Colonic mucosa (tissue), 4 donors: ENCODE results near the gene FAM20A. TPM values are rescaled to one million over a fixed set of nuclear protein-coding genes. Genes with fewer than 3 reads are reported as not detected.

ENCODE experiments used
- DNase-seq: peaks from one replicate; pipeline ENCODE4 v3.0.0-alpha.2; 2020
- H3K27ac ChIP-seq: fragments of 200-600 bp; one replicate; pipeline ENCODE4 v1.8.0; 2021
- H3K27me3 ChIP-seq: fragments of 200-600 bp; one replicate; pipeline ENCODE4 v1.8.0; 2021
- H3K36me3 ChIP-seq: fragments of 200-600 bp; one replicate; pipeline ENCODE4 v1.8.0; 2021
- H3K4me1 ChIP-seq: fragments of 200-600 bp; one replicate; pipeline ENCODE4 v1.8.0; 2021; ENCODE audit warnings: mild to moderate bottlenecking
- H3K4me3 ChIP-seq: fragments of 200-600 bp; one replicate; pipeline ENCODE4 v1.8.0; 2021
- H3K9ac ChIP-seq, 2 donors: one replicate each; pipeline ENCODE4 v1.7.0; 2013; ENCODE audit warnings: control low read depth in 2 of 2, low read depth in 2 of 2, low read length in 2 of 2
- H3K9me3 ChIP-seq: fragments of 200-600 bp; one replicate; pipeline ENCODE4 v1.8.0; 2021
- CTCF ChIP-seq: fragments of 200-600 bp; IDR thresholded peaks from one replicate; pipeline ENCODE4 v1.8.0; 2022; ENCODE audit warnings: antibody characterized with exemption, mild to moderate bottlenecking
- intact Hi-C: fragments of 100-400 bp; cut with DNase I; formaldehyde crosslinking; loops from one replicate; pipeline ENCODE4 v1.14.1; 2022
- total RNA-seq, 2 donors: library from RNA; stranded (reverse); fragmentation: NEBNext Ultra II Directional in 1 of 2; extraction: Animal tissue kit (Norgen Biotek cat#: 25700) in 1 of 2; gene quantifications; one replicate each; pipeline ENCODE4 v1.2.1, GENCODE V29; 2021
- donor health status: healthy.
- donor health status: DM: no; HTN: no; CAD: no.
- donor health status: DM: no; HTN: no; CAD: no.

Gene FAM20A
- total RNA-seq, 2 donors from 2014 or later = 0.72 to 4.1 TPM

- TF ChIP-seq CTCF = no peak
- Histone ChIP-seq H3K9me3 (no peaks in the 10 kb centered on the region), H3K27ac (peak overlapping the region; percentile 29), H3K4me3 (no peak overlapping the region), H3K36me3 (no peaks in the 10 kb centered on the region), H3K4me1 (no peaks in the 10 kb centered on the region), H3K9ac (no peak overlapping the region), H3K27me3 (peaks cover 22% of the 10 kb centered on the region)
- DNase-seq = no peak
- intact Hi-C loops = no loop called here
Measured at GRCh38 chr17:68602289-68602688, 1.1 kb upstream of the FAM20A start.

GRCh38 chr17:68601565-68602288 lies 560 bp upstream of the FAM20A start:
- no peak overlapping the region for H3K9ac ChIP-seq
- no peaks in the 10 kb centered on the region for H3K36me3 ChIP-seq
- intact Hi-C loops = no loop called here
- H3K4me1 ChIP-seq = no peaks in the 10 kb centered on the region
- no peaks in the 10 kb centered on the region for H3K9me3 ChIP-seq
- TF ChIP-seq CTCF = no peak
- H3K27me3 ChIP-seq = peaks cover 22% of the 10 kb centered on the region
- DNase-seq = no peak
- H3K4me3 ChIP-seq = no peak overlapping the region
- H3K27ac ChIP-seq = peak overlapping the region; percentile 30

- no peak for DNase-seq
- H3K27ac ChIP-seq = peak overlapping the region; percentile 48
- no peak for TF ChIP-seq CTCF
- no peaks in the 10 kb centered on the region for H3K4me1 ChIP-seq
- H3K9ac ChIP-seq = peak overlapping the region in 1 of 2 donors; percentile 60
- no peaks in the 10 kb centered on the region for H3K36me3 ChIP-seq
- peaks cover 22% of the 10 kb centered on the region for H3K27me3 ChIP-seq
- intact Hi-C loops = no loop called here
- no peaks in the 10 kb centered on the region for H3K9me3 ChIP-seq
- H3K4me3 ChIP-seq = peak overlapping the region; percentile 36
Measured at GRCh38 chr17:68600067-68600930, 868 bp downstream of the FAM20A start.

- no peaks in the 10 kb centered on the region for H3K36me3 ChIP-seq
- H3K4me1 ChIP-seq = no peaks in the 10 kb centered on the region
- intact Hi-C loops = no loop called here
- H3K27me3 ChIP-seq = peaks cover 22% of the 10 kb centered on the region
- H3K9ac ChIP-seq = peak overlapping the region; percentile 29 to 54
- H3K27ac ChIP-seq = peak overlapping the region; percentile 48
- no peaks in the 10 kb centered on the region for H3K9me3 ChIP-seq
- no peak for TF ChIP-seq CTCF
- DNase-seq = no peak
- peak overlapping the region; percentile 36 for H3K4me3 ChIP-seq
Measured at GRCh38 chr17:68599552-68600066, 1.6 kb downstream of the FAM20A start.

GRCh38 chr17:68599091-68599490 lies 2.1 kb downstream of the FAM20A start:
- intact Hi-C loops = no loop called here
- Histone ChIP-seq H3K27me3 (peaks cover 22% of the 10 kb centered on the region), H3K9me3 (no peaks in the 10 kb centered on the region), H3K4me1 (no peaks in the 10 kb centered on the region), H3K36me3 (no peaks in the 10 kb centered on the region), H3K4me3 (no peak overlapping the region), H3K9ac (no peak overlapping the region), H3K27ac (peak overlapping the region; percentile 48)
- TF ChIP-seq CTCF = no peak
- DNase-seq = no peak
